Small intestine (tissue), 7 donors: Measurements from ENCODE around the gene MYO18A. TPM values are rescaled to one million over a fixed set of nuclear protein-coding genes. Genes with fewer than 3 reads are reported as not detected.

ENCODE experiments used
- DNase-seq, 2 donors: peaks; one replicate each; pipeline versions ENCODE4 v3.0.0 to v3.0.0-alpha.2; 2013
- FAIRE-seq: peaks from 2 replicates; lab custom pipeline; 2012; peaks lifted over from hg19 to GRCh38; lab: Jason Lieb, UNC
- H3K27ac ChIP-seq, 3 donors: one replicate each; pipeline ENCODE4 v1.5.1; 2013; ENCODE audit warnings: low read length in 2 of 3, mild to moderate bottlenecking in 2 of 3, control low read depth in 1 of 3, inconsistent platforms in 1 of 3, low read depth in 1 of 3, moderate library complexity in 1 of 3
- H3K27me3 ChIP-seq, 3 donors: one replicate each; pipeline ENCODE4 v1.6.1; 2013; ENCODE audit warnings: low read length in 3 of 3, inconsistent platforms in 1 of 3; ENCODE audit not compliant: control insufficient read depth in 3 of 3, insufficient read depth in 3 of 3
- H3K36me3 ChIP-seq, 3 donors: one replicate each; pipeline ENCODE4 v1.6.1; 2013; ENCODE audit warnings: low read length in 3 of 3, inconsistent platforms in 1 of 3, low read depth in 1 of 3, mild to moderate bottlenecking in 1 of 3, moderate library complexity in 1 of 3; ENCODE audit not compliant: control insufficient read depth in 3 of 3, insufficient read depth in 2 of 3
- H3K4me1 ChIP-seq, 3 donors: one replicate each; pipeline ENCODE4 v1.6.1; 2013; ENCODE audit warnings: low read length in 2 of 3, inconsistent platforms in 1 of 3, low read depth in 1 of 3, mild to moderate bottlenecking in 1 of 3, moderate library complexity in 1 of 3; ENCODE audit not compliant: control insufficient read depth in 3 of 3, insufficient read depth in 2 of 3
- H3K4me3 ChIP-seq, 3 donors: one replicate each; pipeline ENCODE4 v1.5.1; 2013; ENCODE audit warnings: low read length in 3 of 3, control low read depth in 1 of 3, inconsistent platforms in 1 of 3, low read depth in 1 of 3, mild to moderate bottlenecking in 1 of 3, moderate library complexity in 1 of 3
- H3K9me3 ChIP-seq, 2 donors: one replicate each; pipeline ENCODE4 v1.6.1; 2013; ENCODE audit warnings: low read depth in 1 of 2, low read length in 1 of 2; ENCODE audit not compliant: control insufficient read depth in 2 of 2, insufficient read depth in 1 of 2
- WGBS, 3 donors: extraction: QIAGEN DNeasy Blood & Tissue Kit; methylation state at CpG; one replicate each; pipeline ENCODE4 v1.1.7; 2013; 5-methylcytosine and 5-hydroxymethylcytosine counted together
- polyA plus RNA-seq, 4 donors: library from polyadenylated mRNA; stranded (reverse) in 3 of 4; unstranded in 1 of 4; fragments of 200-250 nt in 3 of 4; fragments of 120-200 nt in 1 of 4; gene quantifications; one replicate each; pipeline versions ENCODE4 v1.2.1 to v1.2.3, GENCODE V29; 2013
- donor health status: healthy with polysubstance abuse.
- donor health status: control.
- donor health status: control.
- donor health status: Bipolar disorder and iron deficiency.
- donor health status: healthy.

Gene MYO18A
- polyA plus RNA-seq, 4 donors, result 42.9 to 66.9 (median 55.4) TPM

- Histone ChIP-seq H3K27me3 (no peaks in the 10 kb centered on the region), H3K4me1 (peaks cover 0 to 5% (median 0%) of the 10 kb centered on the region in 3 donors), H3K4me3 (no peak overlapping the region), H3K36me3 (peaks cover 7 to 78% (median 8%) of the 10 kb centered on the region in 3 donors), H3K27ac (peak overlapping the region in 1 of 3 donors; percentile 61), H3K9me3 (no peaks in the 10 kb centered on the region)
- 81 to 87% (median 86%) methylated on average over 9 of the region's 9 CpGs for WGBS, 3 donors
- FAIRE-seq (no peak), DNase-seq (no peak)
Measured at GRCh38 chr17:29125651-29126050, 54.5 kb downstream of the MYO18A start.

GRCh38 chr17:29124925-29125273, 55.3 kb downstream of the MYO18A start:
- peaks cover 0 to 6% (median 5%) of the 10 kb centered on the region in 3 donors for H3K4me1 ChIP-seq
- peaks cover 10 to 83% (median 11%) of the 10 kb centered on the region in 3 donors for H3K36me3 ChIP-seq
- peak overlapping the region in 1 of 3 donors; percentile 61 for H3K27ac ChIP-seq
- H3K4me3 ChIP-seq, result no peak overlapping the region
- FAIRE-seq, result no peak
- 40 to 75% (median 50%) methylated on average over 4 to 5 of the region's 5 CpGs for WGBS, 3 donors
- H3K9me3 ChIP-seq, result no peaks in the 10 kb centered on the region
- peak in 1 of 2 donors; percentile 89 for DNase-seq
- no peaks in the 10 kb centered on the region for H3K27me3 ChIP-seq

GRCh38 chr17:29124135-29124924, 55.9 kb downstream of the MYO18A start:
- 74 to 80% (median 76%) methylated on average over 13 of the region's 13 CpGs for WGBS, 3 donors
- peaks cover 10 to 81% (median 11%) of the 10 kb centered on the region in 3 donors for H3K36me3 ChIP-seq
- no peak overlapping the region for H3K4me3 ChIP-seq
- no peaks in the 10 kb centered on the region for H3K9me3 ChIP-seq
- peak overlapping the region in 1 of 3 donors; percentile 32 for H3K27ac ChIP-seq
- FAIRE-seq (no peak), DNase-seq (peak; percentile 66 to 76)
- H3K27me3 ChIP-seq, result no peaks in the 10 kb centered on the region
- H3K4me1 ChIP-seq, result peaks cover 0 to 6% (median 5%) of the 10 kb centered on the region in 3 donors

DNA sequence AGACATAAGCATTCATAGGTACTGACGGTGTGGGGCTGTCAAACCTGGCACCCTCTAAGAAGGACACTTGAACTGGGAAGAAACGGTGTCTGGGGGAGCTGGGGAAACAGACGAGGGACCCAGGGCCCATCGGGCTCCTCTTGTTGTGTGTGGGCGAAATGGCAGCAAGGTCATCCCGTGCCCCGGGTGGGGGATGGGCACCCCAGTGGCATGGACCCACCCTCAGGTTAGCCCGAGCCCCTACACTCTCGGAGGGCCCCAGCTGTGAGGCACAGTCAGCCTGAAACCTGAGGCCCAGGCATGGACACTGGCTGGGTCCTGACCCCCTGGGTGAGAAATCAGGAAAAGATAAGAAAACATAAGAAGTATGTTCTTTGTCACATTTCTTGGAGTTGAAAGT, 57.1 kb downstream of the MYO18A start:
- Histone ChIP-seq H3K27ac (no peak overlapping the region), H3K4me1 (peaks cover 0 to 6% (median 5%) of the 10 kb centered on the region in 3 donors), H3K27me3 (no peaks in the 10 kb centered on the region), H3K36me3 (peaks cover 10 to 81% (median 22%) of the 10 kb centered on the region in 3 donors), H3K4me3 (no peak overlapping the region), H3K9me3 (no peaks in the 10 kb centered on the region)
- no peak for DNase-seq
- WGBS, 3 donors, result 81 to 94% (median 91%) methylated on average over 8 to 9 of the region's 9 CpGs
- FAIRE-seq, result no peak

DNA sequence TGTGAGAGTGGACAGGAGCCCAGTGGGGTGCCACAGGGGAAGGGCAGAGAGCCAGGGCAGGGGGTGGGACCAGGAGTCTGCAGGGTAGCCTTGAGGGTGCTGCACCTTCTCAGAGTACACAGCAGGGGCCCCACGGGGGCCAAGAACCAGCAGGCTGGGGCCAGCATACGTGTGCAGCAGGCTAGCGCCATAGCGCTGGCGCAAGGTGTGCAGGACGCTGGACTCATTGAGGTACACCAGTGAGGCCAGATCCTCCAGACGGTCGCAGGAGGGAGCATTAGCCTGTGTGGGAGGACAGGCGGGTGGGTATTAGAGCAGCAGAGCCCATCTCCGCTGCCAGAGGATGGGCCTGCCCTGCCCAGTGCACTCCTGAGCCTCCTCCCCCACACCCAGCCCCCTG, 58.8 kb downstream of the MYO18A start:
- Histone ChIP-seq H3K4me3 (no peak overlapping the region), H3K27me3 (no peaks in the 10 kb centered on the region), H3K27ac (no peak overlapping the region), H3K9me3 (no peaks in the 10 kb centered on the region), H3K36me3 (peaks cover 10 to 83% (median 26%) of the 10 kb centered on the region in 3 donors), H3K4me1 (peaks cover 0 to 6% (median 3%) of the 10 kb centered on the region in 3 donors)
- WGBS, 3 donors, result 94 to 96% (median 94%) methylated on average over 9 to 10 of the region's 10 CpGs
- no peak for DNase-seq
- FAIRE-seq, result no peak

- 28 to 75% (median 43%) methylated on average over 2 of the region's 2 CpGs for WGBS, 3 donors
- DNase-seq, result peak; percentile 35 to 36
- no peak overlapping the region for H3K27ac ChIP-seq
- FAIRE-seq, result no peak
- peaks cover 15 to 88% (median 28%) of the 10 kb centered on the region in 3 donors for H3K36me3 ChIP-seq
- peaks cover 0 to 6% (median 2%) of the 10 kb centered on the region in 3 donors for H3K4me1 ChIP-seq
- H3K9me3 ChIP-seq, result no peaks in the 10 kb centered on the region
- H3K4me3 ChIP-seq, result no peak overlapping the region
- H3K27me3 ChIP-seq, result no peaks in the 10 kb centered on the region
Measured at GRCh38 chr17:29120433-29120832, 59.8 kb downstream of the MYO18A start.

DNA sequence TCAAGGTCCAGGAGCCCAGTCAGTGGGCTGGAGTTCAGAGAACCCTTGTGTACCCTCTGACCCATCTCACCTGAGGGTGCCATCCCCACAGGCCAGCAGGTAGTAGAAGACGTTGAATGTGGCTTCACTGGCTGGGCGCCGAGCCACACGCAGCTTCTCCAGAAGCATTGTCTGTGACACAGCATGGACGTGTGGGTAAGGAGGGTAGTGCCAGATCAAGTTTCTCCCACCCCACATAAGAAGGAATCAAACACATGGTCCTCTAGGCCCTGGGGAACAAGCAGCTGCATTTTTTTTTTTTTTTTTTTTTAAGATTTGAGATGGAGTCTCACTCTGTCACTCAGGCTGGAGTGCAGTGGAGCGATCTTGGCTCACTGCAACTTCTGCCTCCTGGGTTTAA, 60.9 kb downstream of the MYO18A start:
- H3K4me3 ChIP-seq, result no peak overlapping the region
- FAIRE-seq (no peak), DNase-seq (no peak)
- H3K27ac ChIP-seq, result no peak overlapping the region
- 92 to 97% (median 95%) methylated on average over 6 of the region's 6 CpGs for WGBS, 3 donors
- H3K27me3 ChIP-seq, result no peaks in the 10 kb centered on the region
- H3K36me3 ChIP-seq, result peaks cover 16 to 89% (median 35%) of the 10 kb centered on the region in 3 donors
- H3K9me3 ChIP-seq, result no peaks in the 10 kb centered on the region
- peaks cover 0 to 6% (median 0%) of the 10 kb centered on the region in 3 donors for H3K4me1 ChIP-seq

GRCh38 chr17:29116804-29117753, 63.1 kb downstream of the MYO18A start:
- H3K36me3 ChIP-seq, result peaks cover 16 to 91% (median 40%) of the 10 kb centered on the region in 3 donors
- H3K27ac ChIP-seq, result no peak overlapping the region
- DNase-seq, result peak; percentile 59 to 68
- no peak for FAIRE-seq
- H3K4me1 ChIP-seq, result peaks cover 0 to 6% (median 0%) of the 10 kb centered on the region in 3 donors
- H3K9me3 ChIP-seq, result no peaks in the 10 kb centered on the region
- no peak overlapping the region for H3K4me3 ChIP-seq
- WGBS, 3 donors, result 55 to 59% (median 59%) methylated on average over 25 to 26 of the region's 26 CpGs
- no peaks in the 10 kb centered on the region for H3K27me3 ChIP-seq
